ENCODE results near the gene HIRIP3. TPM values are rescaled to one million over a fixed set of nuclear protein-coding genes. Genes with fewer than 3 reads are reported as not detected.

Gene HIRIP3
- total RNA-seq, 4 donors from 2014 or later, result 25.6 to 31.4 (median 28.2) TPM

DNA sequence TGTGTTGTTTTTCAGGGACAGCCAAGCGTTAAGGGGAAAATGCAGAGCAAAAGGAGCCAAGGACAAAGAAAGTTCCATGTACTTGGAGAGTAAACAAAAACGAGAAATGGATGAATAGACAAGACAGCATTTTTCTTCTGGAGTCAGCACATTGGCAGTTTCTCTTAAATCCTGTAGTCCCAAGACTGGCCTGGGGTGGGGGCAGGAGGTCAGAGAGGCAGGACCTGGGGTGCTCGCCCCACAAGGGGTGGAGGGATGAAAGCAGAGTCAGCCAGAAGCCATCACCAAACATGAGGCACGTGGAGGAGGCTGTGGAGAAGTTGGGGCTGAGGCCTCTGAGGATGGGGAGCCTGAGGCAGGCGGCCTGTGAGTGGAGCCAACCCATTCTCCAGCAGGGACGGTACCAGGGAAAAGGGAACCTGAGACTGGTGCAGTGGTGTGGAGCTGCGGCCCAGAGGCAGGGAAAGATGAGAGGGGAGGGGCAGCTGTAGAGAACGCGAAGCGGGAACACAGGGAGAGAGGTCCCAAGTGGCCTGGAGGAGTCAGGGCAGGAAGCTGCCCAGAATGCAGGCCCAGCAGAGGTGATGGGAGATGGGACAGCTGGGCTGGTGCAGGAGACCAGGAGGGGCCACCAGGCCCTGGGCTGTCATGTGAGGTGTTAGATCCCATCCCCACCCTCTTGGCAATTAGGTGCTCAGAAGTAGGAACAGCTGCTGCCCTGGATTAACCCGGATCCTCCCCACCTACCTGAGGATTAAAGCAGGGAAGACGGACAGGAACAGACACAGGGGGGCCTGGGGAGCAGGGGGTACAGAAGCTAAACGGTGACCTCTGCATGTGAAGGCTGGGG is 32.4 kb upstream of the HIRIP3 start:
- WGBS, 2 donors (ENCODE audit: low coverage in 1 of 2), result 15 to 41% methylated on average over 8 to 12 of the region's 13 CpGs
- no peak for ATAC-seq
- peaks cover 0 to 17% (median 6%) of the 10 kb centered on the region in 3 donors for H3K4me1 ChIP-seq
- H3K27ac ChIP-seq, result no peak overlapping the region
- no peaks in the 10 kb centered on the region for H3K9me3 ChIP-seq
- peaks cover 87% of the 10 kb centered on the region for H3K27me3 ChIP-seq
- H3K36me3 ChIP-seq, result no peaks in the 10 kb centered on the region
- H3K4me3 ChIP-seq, result no peak overlapping the region
- no peak for TF ChIP-seq POLR2AphosphoS5 (IDR thresholded peaks at IDR 0.05)
- TF ChIP-seq, protein P1, sequence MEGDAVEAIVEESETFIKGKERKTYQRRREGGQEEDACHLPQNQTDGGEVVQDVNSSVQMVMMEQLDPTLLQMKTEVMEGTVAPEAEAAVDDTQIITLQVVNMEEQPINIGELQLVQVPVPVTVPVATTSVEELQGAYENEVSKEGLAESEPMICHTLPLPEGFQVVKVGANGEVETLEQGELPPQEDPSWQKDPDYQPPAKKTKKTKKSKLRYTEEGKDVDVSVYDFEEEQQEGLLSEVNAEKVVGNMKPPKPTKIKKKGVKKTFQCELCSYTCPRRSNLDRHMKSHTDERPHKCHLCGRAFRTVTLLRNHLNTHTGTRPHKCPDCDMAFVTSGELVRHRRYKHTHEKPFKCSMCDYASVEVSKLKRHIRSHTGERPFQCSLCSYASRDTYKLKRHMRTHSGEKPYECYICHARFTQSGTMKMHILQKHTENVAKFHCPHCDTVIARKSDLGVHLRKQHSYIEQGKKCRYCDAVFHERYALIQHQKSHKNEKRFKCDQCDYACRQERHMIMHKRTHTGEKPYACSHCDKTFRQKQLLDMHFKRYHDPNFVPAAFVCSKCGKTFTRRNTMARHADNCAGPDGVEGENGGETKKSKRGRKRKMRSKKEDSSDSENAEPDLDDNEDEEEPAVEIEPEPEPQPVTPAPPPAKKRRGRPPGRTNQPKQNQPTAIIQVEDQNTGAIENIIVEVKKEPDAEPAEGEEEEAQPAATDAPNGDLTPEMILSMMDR (IDR thresholded peaks at IDR 0.05), result no peak
- no peak for TF ChIP-seq POLR2A (IDR thresholded peaks at IDR 0.05)
- TF ChIP-seq EP300 (IDR thresholded peaks at IDR 0.05), result no peak

DNA sequence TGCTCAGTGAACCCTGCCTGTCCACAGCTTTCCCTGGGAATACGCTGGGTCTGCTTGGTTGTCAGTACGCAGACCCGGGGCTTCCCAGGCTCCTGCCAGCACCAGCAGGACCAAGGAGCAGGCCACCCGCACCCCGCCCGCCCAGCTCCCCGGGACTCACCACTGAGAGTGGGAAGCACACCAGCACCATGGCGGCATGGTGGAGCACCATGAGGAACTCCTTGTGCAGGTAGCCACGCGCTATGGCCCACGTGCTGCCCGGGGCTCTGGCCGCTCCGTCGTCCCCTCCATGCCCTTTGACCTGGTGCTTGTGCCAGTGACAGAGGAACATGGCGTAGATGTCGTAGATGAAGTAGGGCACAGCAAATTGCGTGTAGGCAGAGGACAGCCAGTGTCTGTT is 31.0 kb upstream of the HIRIP3 start:
- Histone ChIP-seq H3K27ac (no peak overlapping the region), H3K4me3 (no peak overlapping the region), H3K36me3 (no peaks in the 10 kb centered on the region), H3K27me3 (peaks cover 74% of the 10 kb centered on the region), H3K9me3 (no peaks in the 10 kb centered on the region), H3K4me1 (peaks cover 0 to 18% (median 6%) of the 10 kb centered on the region in 3 donors)
- 79 to 100% methylated on average over 1 to 2 of the region's 18 CpGs for WGBS, 2 donors (ENCODE audit: low coverage in 1 of 2)
- TF ChIP-seq EP300 (IDR thresholded peaks at IDR 0.05) (no peak), POLR2AphosphoS5 (IDR thresholded peaks at IDR 0.05) (no peak), POLR2A (IDR thresholded peaks at IDR 0.05) (no peak)
- TF ChIP-seq, protein P1 (IDR thresholded peaks at IDR 0.05), result no peak
- no peak for ATAC-seq

GRCh38 chr16:30025574-30025973 is 30.2 kb upstream of the HIRIP3 start:
- Histone ChIP-seq H3K4me3 (no peak overlapping the region), H3K27ac (no peak overlapping the region), H3K36me3 (no peaks in the 10 kb centered on the region), H3K4me1 (peaks cover 0 to 18% (median 4%) of the 10 kb centered on the region in 3 donors), H3K27me3 (peaks cover 65% of the 10 kb centered on the region), H3K9me3 (no peaks in the 10 kb centered on the region)
- TF ChIP-seq EP300 (IDR thresholded peaks at IDR 0.05), result no peak
- no peak for TF ChIP-seq POLR2AphosphoS5 (IDR thresholded peaks at IDR 0.05)
- TF ChIP-seq, protein P1 (IDR thresholded peaks at IDR 0.05), result no peak
- no peak for TF ChIP-seq POLR2A (IDR thresholded peaks at IDR 0.05)
- ATAC-seq, result no peak
- WGBS, 2 donors (ENCODE audit: low coverage in 1 of 2), result 80% methylated on average over 3 of the region's 7 CpGs

GRCh38 chr16:30025156-30025555 is 29.7 kb upstream of the HIRIP3 start:
- Histone ChIP-seq H3K4me3 (no peak overlapping the region), H3K9me3 (no peaks in the 10 kb centered on the region), H3K36me3 (no peaks in the 10 kb centered on the region), H3K27ac (no peak overlapping the region), H3K4me1 (peaks cover 0 to 14% (median 4%) of the 10 kb centered on the region in 3 donors), H3K27me3 (peaks cover 61% of the 10 kb centered on the region)
- WGBS, 2 donors (ENCODE audit: low coverage in 1 of 2), result 40 to 60% methylated on average over 2 of the region's 20 CpGs
- TF ChIP-seq, protein P1 (IDR thresholded peaks at IDR 0.05), result no peak
- TF ChIP-seq POLR2AphosphoS5 (IDR thresholded peaks at IDR 0.05) (no peak), POLR2A (IDR thresholded peaks at IDR 0.05) (no peak), EP300 (IDR thresholded peaks at IDR 0.05) (no peak)
- ATAC-seq, result no peak

- no CpG with 5 or more reads among the region's 16 CpGs for WGBS, 2 donors (ENCODE audit: low coverage in 1 of 2)
- Histone ChIP-seq H3K27me3 (peaks cover 54% of the 10 kb centered on the region), H3K4me1 (peaks cover 0 to 14% (median 4%) of the 10 kb centered on the region in 3 donors), H3K36me3 (no peaks in the 10 kb centered on the region), H3K9me3 (no peaks in the 10 kb centered on the region), H3K27ac (no peak overlapping the region), H3K4me3 (no peak overlapping the region)
- TF ChIP-seq POLR2AphosphoS5 (IDR thresholded peaks at IDR 0.05), result no peak
- ATAC-seq, result no peak
Observed at GRCh38 chr16:30024451-30024850, 29.0 kb upstream of the HIRIP3 start.
